Measurements from ENCODE around the gene ARGLU1.
A peak's percentile ranks its signal among the peaks of the same experiment; 100 is the strongest.

DNA sequence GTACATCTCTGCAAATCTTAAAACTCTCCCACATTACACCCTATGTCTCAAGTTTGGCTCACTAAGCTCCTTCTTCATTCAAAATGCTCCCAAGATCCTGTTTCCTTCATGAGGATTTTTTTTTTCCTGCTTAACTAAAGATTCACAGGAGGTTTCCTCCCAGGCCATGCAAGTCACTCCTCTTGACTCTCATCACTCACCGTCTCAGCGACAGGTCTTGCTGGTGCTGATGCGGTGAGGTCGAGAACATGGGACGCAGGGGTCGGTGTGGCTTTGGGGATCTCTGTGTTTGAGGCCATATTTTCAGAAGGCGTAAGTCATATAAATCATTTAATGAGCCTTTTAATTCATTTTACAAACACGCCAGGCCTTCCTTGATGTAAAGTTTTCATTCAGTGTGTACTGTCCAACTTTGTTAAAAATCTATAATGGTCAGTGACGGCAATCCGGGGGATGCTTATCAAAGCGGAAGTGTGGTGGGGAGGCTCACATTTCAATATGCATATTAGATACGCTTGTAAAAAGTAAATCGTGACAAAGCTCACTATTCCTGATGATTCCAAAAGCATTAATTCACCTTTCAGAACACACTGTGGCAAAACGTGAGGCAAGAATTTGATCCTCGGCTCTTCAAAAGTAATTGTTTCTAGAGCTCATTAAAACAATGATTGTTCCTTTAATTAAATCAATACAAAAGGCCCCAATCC, 52.9 kb downstream of the ARGLU1 start:
- TF ChIP-seq SP1 (IDR thresholded peaks at IDR 0.05) (no peak), CTBP1 (IDR thresholded peaks at IDR 0.05; ENCODE audit: borderline replicate concordance) (no peak), FOXM1 (IDR thresholded peaks at IDR 0.05; ENCODE audit: borderline replicate concordance) (no peak), FOXA1 (IDR thresholded peaks at IDR 0.05) (no peak), L3MBTL2 (conservative IDR thresholded peaks at IDR 0.05) (no peak), FOXK2 (IDR thresholded peaks at IDR 0.05) (no peak), TARDBP (IDR thresholded peaks at IDR 0.05) (no peak), BHLHE40 (IDR thresholded peaks at IDR 0.05; ENCODE audit: borderline replicate concordance) (no peak)
- TF ChIP-seq, protein P1, sequence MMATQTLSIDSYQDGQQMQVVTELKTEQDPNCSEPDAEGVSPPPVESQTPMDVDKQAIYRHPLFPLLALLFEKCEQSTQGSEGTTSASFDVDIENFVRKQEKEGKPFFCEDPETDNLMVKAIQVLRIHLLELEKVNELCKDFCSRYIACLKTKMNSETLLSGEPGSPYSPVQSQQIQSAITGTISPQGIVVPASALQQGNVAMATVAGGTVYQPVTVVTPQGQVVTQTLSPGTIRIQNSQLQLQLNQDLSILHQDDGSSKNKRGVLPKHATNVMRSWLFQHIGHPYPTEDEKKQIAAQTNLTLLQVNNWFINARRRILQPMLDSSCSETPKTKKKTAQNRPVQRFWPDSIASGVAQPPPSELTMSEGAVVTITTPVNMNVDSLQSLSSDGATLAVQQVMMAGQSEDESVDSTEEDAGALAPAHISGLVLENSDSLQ (IDR thresholded peaks at IDR 0.05), result peak; percentile 20; the same call in 1 of the 2 replicates
